H1 (cell line): Measurements from ENCODE around the gene C14orf132. TPM values are rescaled to one million over a fixed set of nuclear protein-coding genes. Genes with fewer than 3 reads are reported as not detected.

Experiments used
- CTCF ChIA-PET: fragments of 300-600 bp; sonication (Branson Sonifier 250); formaldehyde crosslinking; loops from one replicate; lab custom pipeline; 2021; ENCODE audit not compliant: partially characterized antibody; lab: Charles Lee
- POLR2A ChIA-PET: fragments of 300-600 bp; sonication (Branson Sonifier 250); formaldehyde crosslinking; loops from one replicate; lab custom pipeline; 2021; ENCODE audit warnings: inconsistent platforms; ENCODE audit not compliant: partially characterized antibody; lab: Charles Lee
- DNase-seq, 2 experiments: peaks; one replicate each; pipeline versions ENCODE4 v3.0.0 to v3.0.0-alpha.2; 2010 to 2022; ENCODE audit warnings: low spot score in 2 of 2, low read depth in 1 of 2, mixed read lengths in 1 of 2
- FAIRE-seq: peaks from 2 replicates; lab custom pipeline; 2011; peaks lifted over from hg19 to GRCh38; lab: Jason Lieb, UNC
- H2AFZ ChIP-seq: 2 replicates; pipeline ENCODE4 v1.8.1; 2012; ENCODE audit warnings: low read length, inconsistent platforms
- H2AK5ac ChIP-seq: 2 replicates; pipeline ENCODE4 v1.6.1; 2013; ENCODE audit warnings: low read depth, low read length
- H2BK120ac ChIP-seq: replicated peaks from 2 replicates; pipeline ENCODE3; 2013; ENCODE audit warnings: low read depth, low read length, inconsistent platforms
- H2BK12ac ChIP-seq: 2 replicates; pipeline ENCODE4 v1.6.1; 2013; ENCODE audit warnings: low read depth, low read length
- H2BK15ac ChIP-seq: 2 replicates; pipeline ENCODE4 v1.6.1; 2013; ENCODE audit warnings: low read length
- H2BK20ac ChIP-seq: 2 replicates; pipeline ENCODE4 v1.6.1; 2013; ENCODE audit warnings: low read length
- H2BK5ac ChIP-seq: 2 replicates; pipeline ENCODE4 v1.6.1; 2013; ENCODE audit warnings: low read depth, low read length
- H3K14ac ChIP-seq: 2 replicates; pipeline ENCODE4 v1.6.1; 2013; ENCODE audit warnings: inconsistent platforms; ENCODE audit not compliant: insufficient read length
- H3K18ac ChIP-seq: 2 replicates; pipeline ENCODE4 v1.6.1; 2013; ENCODE audit warnings: low read length; ENCODE audit errors: extremely low read depth
- H3K23ac ChIP-seq: 2 replicates; pipeline ENCODE4 v1.6.1; 2013; ENCODE audit warnings: inconsistent platforms; ENCODE audit not compliant: insufficient read length
- H3K23me2 ChIP-seq: 2 replicates; pipeline ENCODE4 v1.6.1; 2013; ENCODE audit warnings: low read depth, low read length
- H3K27ac ChIP-seq: 2 replicates; pipeline ENCODE4 v1.6.1; 2011; ENCODE audit warnings: low read depth, low read length, inconsistent platforms
- H3K27me3 ChIP-seq, 4 experiments: replicated peaks in 1 of 4; 1 replicate in 1 of 4; 2 replicates in 3 of 4; pipeline versions ENCODE4 v1.6.1 to v1.8.1; 2011 to 2013; ENCODE audit warnings: low read length in 3 of 4, mild to moderate bottlenecking in 3 of 4, inconsistent platforms in 2 of 4, mixed read lengths in 2 of 4, moderate library complexity in 1 of 4; ENCODE audit not compliant: control insufficient read depth in 3 of 4, insufficient read depth in 3 of 4; ENCODE audit errors: extremely low read depth in 1 of 4
- H3K36me3 ChIP-seq, 4 experiments: 2 replicates each; pipeline versions ENCODE4 v1.6.1 to v1.8.1; 2011 to 2013; ENCODE audit warnings: mild to moderate bottlenecking in 4 of 4, low read length in 3 of 4, moderate library complexity in 2 of 4, control low read depth in 1 of 4, inconsistent platforms in 1 of 4; ENCODE audit not compliant: insufficient read depth in 4 of 4, control insufficient read depth in 2 of 4
- H3K4ac ChIP-seq: replicated peaks from 2 replicates; pipeline ENCODE3; 2013; ENCODE audit warnings: low read length, low read depth, mixed read lengths, inconsistent platforms; ENCODE audit not compliant: insufficient read length
- H3K4me1 ChIP-seq, 4 experiments: replicated peaks in 1 of 4; 1 replicate in 1 of 4; 2 replicates in 3 of 4; pipeline versions ENCODE4 v1.6.1 to v1.8.1; 2011 to 2013; ENCODE audit warnings: low read length in 3 of 4, inconsistent platforms in 2 of 4, mixed read lengths in 1 of 4; ENCODE audit not compliant: insufficient read depth in 4 of 4, control insufficient read depth in 3 of 4
- H3K4me2 ChIP-seq, 2 experiments: 2 replicates each; pipeline versions ENCODE4 v1.6.1 to v1.8.1; 2011 to 2013; ENCODE audit warnings: low read depth in 2 of 2, low read length in 2 of 2, control low read depth in 1 of 2, inconsistent platforms in 1 of 2, mild to moderate bottlenecking in 1 of 2; ENCODE audit not compliant: insufficient read depth in 1 of 2
- H3K4me3 ChIP-seq, 4 experiments: fragments of 200-600, 300-600 bp in 1 of 4; sonication (generic), shearing (Covaris generic), sonication (Bioruptor Twin) in 1 of 4; 2 replicates each; pipeline versions ENCODE4 v1.5.1 to v1.8.1; 2011 to 2016; ENCODE audit warnings: low read length in 4 of 4, low read depth in 3 of 4, control low read depth in 2 of 4, inconsistent platforms in 2 of 4, mild to moderate bottlenecking in 2 of 4, mixed read lengths in 1 of 4, moderate library complexity in 1 of 4; ENCODE audit not compliant: insufficient read depth in 2 of 4; ENCODE audit errors: extremely low read depth in 1 of 4
- H3K56ac ChIP-seq: replicated peaks from 2 replicates; pipeline ENCODE3; 2013; ENCODE audit warnings: low read depth, mild to moderate bottlenecking, mixed read lengths, low read length, inconsistent platforms; ENCODE audit not compliant: insufficient read length
- H3K79me1 ChIP-seq: 2 replicates; pipeline ENCODE4 v1.6.1; 2013; ENCODE audit warnings: low read depth, low read length, control low read depth
- H3K79me2 ChIP-seq, 2 experiments: 2 replicates each; pipeline versions ENCODE4 v1.6.1 to v1.8.1; 2012 to 2013; ENCODE audit warnings: low read length in 2 of 2, mild to moderate bottlenecking in 2 of 2, inconsistent platforms in 1 of 2; ENCODE audit not compliant: insufficient read depth in 2 of 2, control insufficient read depth in 1 of 2
- H3K9ac ChIP-seq, 4 experiments: replicated peaks in 1 of 4; 1 replicate in 1 of 4; 2 replicates in 3 of 4; pipeline versions ENCODE4 v1.6.1 to v1.8.1; 2011 to 2013; ENCODE audit warnings: low read depth in 3 of 4, low read length in 3 of 4, control low read depth in 2 of 4, mild to moderate bottlenecking in 2 of 4, moderate library complexity in 2 of 4, inconsistent platforms in 1 of 4; ENCODE audit errors: extremely low read depth in 1 of 4
- H3K9me3 ChIP-seq, 2 experiments: 2 replicates each; pipeline versions ENCODE4 v1.6.1 to v1.8.1; 2012 to 2013; ENCODE audit warnings: mild to moderate bottlenecking in 2 of 2, moderate library complexity in 2 of 2, control low read depth in 1 of 2, inconsistent platforms in 1 of 2, low read depth in 1 of 2, low read length in 1 of 2, mixed read lengths in 1 of 2; ENCODE audit not compliant: insufficient read depth in 2 of 2
- H4K20me1 ChIP-seq, 2 experiments: replicated peaks in 1 of 2; 2 replicates each; pipeline versions ENCODE3 to v1.8.1; 2011 to 2013; ENCODE audit warnings: inconsistent platforms in 2 of 2, low read length in 2 of 2, mild to moderate bottlenecking in 1 of 2; ENCODE audit not compliant: insufficient read depth in 2 of 2, control insufficient read depth in 1 of 2
- H4K5ac ChIP-seq: 2 replicates; pipeline ENCODE4 v1.6.1; 2013; ENCODE audit warnings: low read length, low read depth, mixed read lengths, inconsistent platforms; ENCODE audit not compliant: insufficient read length
- H4K8ac ChIP-seq: 2 replicates; pipeline ENCODE4 v1.8.0; 2013; ENCODE audit warnings: mild to moderate bottlenecking, moderate library complexity, low read length, inconsistent platforms; ENCODE audit not compliant: insufficient read depth; ENCODE audit errors: extremely low read depth
- H4K91ac ChIP-seq: replicated peaks from 2 replicates; pipeline ENCODE3; 2013; ENCODE audit warnings: low read length, mixed read lengths, inconsistent platforms; ENCODE audit not compliant: insufficient read length
- HDAC6 ChIP-seq: IDR thresholded peaks from one replicate; pipeline ENCODE4 v1.7.1; 2012; ENCODE audit warnings: low read depth, mild to moderate bottlenecking, inconsistent platforms, low read length, moderate library complexity
- KDM4A ChIP-seq: IDR thresholded peaks from one replicate; pipeline ENCODE4 v1.7.1; 2012; ENCODE audit warnings: low read depth, mild to moderate bottlenecking, moderate library complexity, low read length, inconsistent platforms; ENCODE audit not compliant: severe bottlenecking
- POU5F1 ChIP-seq: IDR thresholded peaks from 2 replicates; pipeline ENCODE4 v1.6.1; 2011; ENCODE audit warnings: low read depth, mild to moderate bottlenecking, low read length, moderate library complexity
- SP1 ChIP-seq: IDR thresholded peaks from 2 replicates; pipeline ENCODE4 v1.6.1; 2011; ENCODE audit warnings: low read depth, low read length
- SP4 ChIP-seq: IDR thresholded peaks from 2 replicates; pipeline ENCODE4 v1.6.1; 2012; ENCODE audit warnings: low read length, inconsistent platforms
- TAF1 ChIP-seq: IDR thresholded peaks from 2 replicates; pipeline ENCODE4 v1.6.1; 2011; ENCODE audit warnings: mild to moderate bottlenecking, low read depth, low read length
- TEAD4 ChIP-seq: IDR thresholded peaks from 2 replicates; pipeline ENCODE4 v1.6.1; 2012; ENCODE audit warnings: low read depth, low read length, inconsistent platforms, mixed read lengths
- WGBS, 2 experiments: shearing (Covaris generic) in 1 of 2; methylation state at CpG; one replicate each; pipeline versions ENCODE4 v1.1.6 to v1.1.7; 2013 to 2015; ENCODE audit warnings: low lambda C conversion rate in 2 of 2, mixed read lengths in 2 of 2, inconsistent platforms in 1 of 2, low coverage in 1 of 2, missing lambda C conversion rate in 1 of 2; ENCODE audit not compliant: insufficient replicate concordance in 2 of 2, insufficient coverage in 1 of 2, insufficient read length in 1 of 2; ENCODE audit errors: extremely low coverage in 1 of 2, missing lambda C conversion rate in 1 of 2; 5-methylcytosine and 5-hydroxymethylcytosine counted together
- polyA plus RNA-seq, 7 experiments: library from polyadenylated mRNA; depleted of rRNA in 3 of 7; stranded (reverse) in 5 of 7; unstranded in 2 of 7; fragments of >200 nt in 5 of 7; fragments of 200-250 nt in 2 of 7; gene quantifications; 1 replicate in 5 of 7; 2 replicates in 1 of 7; 4 replicates in 1 of 7; pipeline versions ENCODE4 v1.2.1 to v1.2.3, GENCODE V29; 2011 to 2013; ENCODE audit warnings: missing spikeins in 2 of 7, mixed read lengths in 2 of 7
- total RNA-seq: library from RNA; stranded (reverse); fragmentation: NEBNext Ultra II Directional; extraction: Animal tissue kit (Norgen Biotek cat#: 25700); gene quantifications from 2 replicates; pipeline ENCODE4 v1.2.1, GENCODE V29; 2021

The C14orf132 gene
- total and polyA plus RNA-seq, 2 of the 8 experiments (the other 6 are each of a cell fraction or from before 2014, with no cell fraction given): 11.7 to 32.5 TPM

DNA sequence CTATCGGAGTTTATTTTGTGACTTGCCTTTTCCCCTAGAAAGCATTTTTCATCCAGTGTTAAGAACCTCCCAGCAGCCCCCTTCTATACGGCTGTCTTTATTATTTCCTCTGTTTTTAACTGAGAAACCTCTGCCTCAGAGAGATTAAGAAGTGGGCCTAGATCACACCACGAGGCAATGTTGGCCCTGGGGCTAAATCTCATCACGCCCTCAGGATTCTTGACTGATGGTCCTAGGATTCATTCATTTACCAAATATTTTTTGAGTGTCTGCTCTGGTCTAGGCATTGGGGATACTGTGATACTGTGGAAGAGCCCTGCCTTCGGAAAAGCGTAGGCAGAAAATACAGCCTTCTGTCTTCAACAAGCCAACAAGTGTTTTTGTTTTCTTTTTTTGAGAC, 42.1 kb downstream of the C14orf132 start:
- Histone ChIP-seq H2AK5ac (no peak overlapping the region), H3K36me3 (peaks cover 0 to under 1% (median under 1%) of the 10 kb centered on the region in 4 experiments; a peak in 1 of 8 replicates), H3K18ac (no peak overlapping the region), H4K8ac (no peak overlapping the region), H3K9me3 (no peaks in the 10 kb centered on the region), H3K56ac (no peak overlapping the region), H3K23me2 (no peaks in the 10 kb centered on the region; the same call in 1 of the 2 replicates), H3K9ac (no peak overlapping the region), H4K20me1 (peaks cover 0 to 5% of the 10 kb centered on the region in 2 experiments), H3K4me1 (no peaks in the 10 kb centered on the region), H3K14ac (no peak overlapping the region), H2BK15ac (no peak overlapping the region), H3K27me3 (no peaks in the 10 kb centered on the region), H2BK120ac (no peak overlapping the region), H3K4me3 (no peak overlapping the region), H2BK5ac (no peak overlapping the region), H2BK12ac (no peak overlapping the region), H4K5ac (no peak overlapping the region), H3K27ac (no peak overlapping the region), H3K79me1 (peaks cover 6% of the 10 kb centered on the region; the same call in 1 of the 2 replicates), H4K91ac (no peak overlapping the region), H2AFZ (no peak overlapping the region), H3K23ac (no peak overlapping the region), H2BK20ac (no peak overlapping the region), H3K4me2 (no peak overlapping the region), H3K79me2 (no peaks in the 10 kb centered on the region), H3K4ac (no peak overlapping the region)
- 91% methylated on average over 6 of the region's 6 CpGs; no CpG with 5 or more reads in 1 of the 2 experiments for WGBS, 2 experiments
- no peak for TF ChIP-seq KDM4A
- no peak for TF ChIP-seq HDAC6
- TF ChIP-seq TAF1: no peak
- no peak for TF ChIP-seq SP1
- TF ChIP-seq TEAD4: no peak
- TF ChIP-seq POU5F1: no peak
- TF ChIP-seq SP4: no peak
- ChIA-PET CTCF (interaction anchor here (1.0 kb wide), 1 partner anchor 13 kb away, joined by 5 read pairs; no protein-coding TSS in a partner anchor), POLR2A (no interaction called here)
- FAIRE-seq (no peak), DNase-seq (no peak)
